GM21528 (cell line): ENCODE measurements around the gene EVX1.

Experiments used
- ATAC-seq: cut with Tn5 transposase; IDR thresholded peaks from one replicate; pipeline ENCODE4 v1.9.1; 2021; ENCODE audit warnings: mild to moderate bottlenecking, moderate library complexity; ENCODE audit not compliant: unreplicated experiment, low FRiP score

The EVX1 gene

GRCh38 chr7:27248427-27248806 lies 5.8 kb downstream of the EVX1 start:
- no peak for ATAC-seq

- ATAC-seq, result no peak
Measured at GRCh38 chr7:27248911-27249723, 6.5 kb downstream of the EVX1 start.

GRCh38 chr7:27249724-27250556 lies 7.3 kb downstream of the EVX1 start:
- no peak for ATAC-seq

- ATAC-seq, result no peak
Measured at GRCh38 chr7:27250557-27251070, 8.0 kb downstream of the EVX1 start.

GRCh38 chr7:27251136-27251651 lies 8.6 kb downstream of the EVX1 start:
- ATAC-seq, result no peak

- ATAC-seq, result no peak
Measured at GRCh38 chr7:27251652-27252590, 9.3 kb downstream of the EVX1 start.

GRCh38 chr7:27254625-27255024 lies 12.0 kb downstream of the EVX1 start:
- no peak for ATAC-seq

GRCh38 chr7:27260211-27260610 lies 17.6 kb downstream of the EVX1 start:
- no peak for ATAC-seq

- no peak for ATAC-seq
Measured at GRCh38 chr7:27262121-27262520, 19.5 kb downstream of the EVX1 start.

- no peak for ATAC-seq
Measured at GRCh38 chr7:27263781-27264180, 21.2 kb downstream of the EVX1 start.

- ATAC-seq, result no peak
Measured at GRCh38 chr7:27269455-27269854, 26.9 kb downstream of the EVX1 start.

GRCh38 chr7:27271384-27271783 lies 28.8 kb downstream of the EVX1 start:
- ATAC-seq, result no peak

- ATAC-seq, result no peak
Measured at GRCh38 chr7:27277628-27278027, 35.0 kb downstream of the EVX1 start.

GRCh38 chr7:27283558-27283957 lies 41.0 kb downstream of the EVX1 start:
- ATAC-seq, result no peak

- no peak for ATAC-seq
Measured at GRCh38 chr7:27295236-27295635, 52.6 kb downstream of the EVX1 start.

GRCh38 chr7:27297356-27297755 lies 54.8 kb downstream of the EVX1 start:
- ATAC-seq, result no peak
